Measurements from ENCODE around the gene TBXAS1.

TBXAS1 gene

DNA sequence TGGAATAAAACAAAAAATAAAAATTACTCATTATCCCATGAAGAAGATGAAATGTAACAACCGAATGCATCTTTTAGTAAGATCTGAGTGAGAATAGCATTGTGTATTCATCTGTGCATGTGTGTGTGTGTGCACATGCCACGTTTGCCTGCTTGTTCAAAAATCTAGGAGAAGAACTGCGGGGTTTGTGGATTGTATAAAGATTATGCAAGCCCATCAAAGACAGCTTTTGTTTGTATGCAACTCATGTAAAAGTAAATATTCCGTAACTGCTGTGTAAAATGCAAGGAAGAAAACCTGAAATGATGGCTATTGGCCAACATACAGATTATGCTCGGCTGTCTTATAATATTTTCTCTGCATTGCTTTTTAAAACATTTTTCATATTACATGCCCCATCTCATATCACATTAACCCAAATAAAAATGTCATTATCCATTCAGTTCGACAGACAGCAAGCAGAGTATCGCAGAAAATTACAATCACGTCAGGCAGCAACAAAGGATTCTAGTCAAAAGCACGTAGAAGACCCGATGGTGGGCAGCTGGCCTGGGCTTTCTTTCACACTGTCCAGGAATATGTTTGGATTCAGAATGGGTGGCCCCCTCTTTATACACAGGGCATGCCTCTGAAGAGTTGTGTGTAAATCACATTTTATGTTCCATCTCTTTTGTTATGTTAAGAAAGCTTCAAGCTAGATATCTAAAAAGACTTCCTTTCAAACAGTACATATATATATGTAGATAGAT, 119.7 kb downstream of the TBXAS1 start:
- no peak for DNase-seq (ENCODE audit: low read depth)

DNA sequence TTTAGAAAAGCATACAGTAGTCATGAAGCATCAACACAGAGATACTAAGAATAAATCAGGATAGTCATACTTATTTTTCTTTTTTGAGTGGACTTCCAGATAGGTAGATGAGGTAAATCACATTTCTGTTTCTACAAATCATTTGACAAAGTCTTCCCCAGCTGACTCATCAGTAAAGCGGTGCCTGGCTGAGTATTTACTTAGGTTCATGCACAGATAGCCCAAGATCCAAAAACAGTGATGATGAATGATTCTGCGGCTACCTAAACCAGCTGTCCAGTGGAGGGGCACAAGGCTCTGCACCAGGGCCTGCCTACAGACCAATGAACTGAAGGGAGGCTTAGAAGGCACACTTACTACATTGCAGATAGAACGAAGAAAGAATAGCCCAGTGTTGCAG, 120.6 kb downstream of the TBXAS1 start:
- no peak for DNase-seq (ENCODE audit: low read depth)

DNA sequence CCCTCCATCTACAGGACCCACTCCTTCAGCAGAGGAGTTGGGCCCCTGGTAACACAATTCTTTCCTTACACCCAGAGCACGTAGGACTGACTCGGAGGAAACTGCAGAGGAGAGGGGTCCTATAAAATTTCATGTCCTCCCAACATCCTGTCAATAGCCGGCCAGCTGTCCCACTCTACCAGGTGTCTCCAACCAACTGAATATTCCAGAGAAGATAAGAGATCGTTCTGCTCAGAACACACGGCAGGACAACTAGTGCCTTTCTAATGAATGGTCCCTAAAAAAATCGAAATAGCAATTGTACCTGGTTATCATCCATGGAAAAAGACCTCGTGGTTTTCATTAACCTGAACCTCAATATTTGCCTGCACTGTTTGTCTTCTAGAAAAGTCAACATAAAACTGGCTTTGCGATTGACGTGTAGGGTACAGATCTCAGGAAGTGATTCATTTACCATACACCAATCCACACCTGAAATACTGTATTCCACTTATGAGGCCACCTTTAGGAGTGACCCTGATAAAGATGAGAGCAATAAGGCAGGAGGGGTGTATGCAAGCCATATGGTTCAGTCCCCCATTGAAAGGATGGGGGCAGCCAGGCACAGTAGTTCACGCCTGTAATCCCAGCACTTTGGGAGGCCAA, 121.9 kb downstream of the TBXAS1 start:
- DNase-seq (ENCODE audit: low read depth) = no peak

DNA sequence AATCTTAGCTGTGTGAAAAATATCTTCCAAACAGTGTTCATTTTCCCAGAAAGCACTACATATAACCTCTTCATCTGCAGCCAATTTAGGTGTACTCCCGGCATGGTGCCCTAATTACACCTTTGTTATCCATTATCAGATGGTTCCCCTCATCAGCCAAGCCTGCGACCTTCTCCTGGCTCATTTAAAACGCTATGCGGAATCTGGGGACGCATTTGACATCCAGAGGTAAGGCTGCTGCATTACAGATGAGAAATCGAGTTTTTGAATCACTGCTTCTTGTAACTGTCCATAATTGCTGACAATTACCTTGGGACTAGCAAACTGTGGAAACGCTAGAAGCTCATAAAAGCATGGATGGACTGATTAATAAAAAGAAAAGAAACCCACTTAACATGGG, 124.2 kb downstream of the TBXAS1 start:
- no peak for DNase-seq (ENCODE audit: low read depth)

- DNase-seq (ENCODE audit: low read depth) = no peak
Measured at GRCh38 chr7:139955109-139955820, 126.2 kb downstream of the TBXAS1 start.

- DNase-seq (ENCODE audit: low read depth) = no peak
Measured at GRCh38 chr7:139958599-139959284, 129.7 kb downstream of the TBXAS1 start.

GRCh38 chr7:139959285-139959628, 130.2 kb downstream of the TBXAS1 start:
- no peak for DNase-seq (ENCODE audit: low read depth)

DNA sequence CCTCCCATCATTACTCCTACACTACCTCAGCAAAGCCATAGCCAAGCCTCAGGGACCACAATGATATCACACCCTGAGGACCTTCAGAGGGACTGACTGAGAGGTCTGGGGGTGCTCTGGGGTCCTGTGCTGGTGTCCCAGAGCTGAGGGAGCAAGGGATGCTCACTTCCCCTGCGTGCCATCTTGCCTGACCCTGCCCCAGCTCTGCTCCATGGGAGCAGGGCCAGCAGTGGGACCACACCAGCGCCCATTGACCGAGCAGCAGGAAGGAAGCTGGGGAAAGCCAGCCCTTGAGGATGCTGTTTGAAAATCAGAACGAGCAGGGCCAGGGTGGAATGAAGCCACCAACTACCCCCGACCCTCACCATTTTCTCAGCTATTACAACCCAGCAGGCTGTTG, 130.7 kb downstream of the TBXAS1 start:
- no peak for DNase-seq (ENCODE audit: low read depth)

- DNase-seq (ENCODE audit: low read depth) = no peak
Measured at GRCh38 chr7:139960157-139960556, 131.1 kb downstream of the TBXAS1 start.

DNA sequence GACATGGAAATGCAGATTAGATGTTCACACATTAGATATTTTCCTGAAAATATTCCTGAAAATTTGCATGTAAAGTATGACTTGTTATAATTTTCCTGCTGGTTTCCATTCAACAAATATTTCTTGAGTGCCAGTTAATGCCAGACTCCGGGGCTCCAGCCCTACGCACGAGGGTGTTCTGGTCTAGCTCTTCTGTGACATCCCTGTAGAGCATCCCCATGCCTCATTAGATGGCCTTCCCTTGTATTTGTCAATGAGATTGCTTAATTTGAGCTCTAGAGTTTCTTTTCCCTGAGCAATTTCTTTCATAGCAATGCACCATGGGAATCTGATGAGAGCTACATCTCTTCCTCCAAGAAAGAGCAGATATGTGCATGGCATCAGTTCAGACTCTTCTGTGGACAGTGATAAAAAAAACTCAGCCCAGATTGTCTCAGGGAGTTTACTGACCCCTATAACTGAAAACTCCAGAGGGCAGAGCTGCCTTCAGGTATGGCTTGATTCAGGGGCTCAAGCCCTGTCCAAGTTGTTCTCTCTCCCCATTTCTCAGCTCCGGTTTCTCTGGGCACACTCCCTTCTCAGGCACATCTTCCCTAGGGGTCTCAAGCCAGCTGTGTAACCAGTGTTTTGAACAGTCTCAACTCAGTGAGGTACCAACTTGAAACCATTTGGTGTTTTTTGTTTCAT, 137.0 kb downstream of the TBXAS1 start:
- no peak for DNase-seq (ENCODE audit: low read depth)

DNA sequence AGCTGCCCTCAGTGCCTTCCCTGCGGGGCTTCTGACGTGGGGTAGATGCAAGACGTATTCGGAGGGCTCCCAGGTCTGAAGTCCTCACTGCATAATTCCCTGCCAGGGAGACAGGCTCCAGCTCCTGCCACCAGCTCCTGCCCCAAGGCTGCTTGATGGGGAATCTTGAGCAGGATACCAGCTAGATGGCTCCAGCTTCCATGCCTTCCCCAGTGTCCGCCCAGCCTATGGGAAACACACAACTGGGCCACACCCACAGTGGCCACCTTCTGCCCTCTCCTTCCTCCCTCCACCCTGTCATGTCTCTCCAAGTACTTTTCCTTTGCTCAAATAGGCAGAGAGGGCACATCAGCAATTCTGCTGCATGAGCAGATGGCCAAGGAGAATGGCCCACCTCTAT, 137.9 kb downstream of the TBXAS1 start:
- DNase-seq (ENCODE audit: low read depth) = no peak

DNA sequence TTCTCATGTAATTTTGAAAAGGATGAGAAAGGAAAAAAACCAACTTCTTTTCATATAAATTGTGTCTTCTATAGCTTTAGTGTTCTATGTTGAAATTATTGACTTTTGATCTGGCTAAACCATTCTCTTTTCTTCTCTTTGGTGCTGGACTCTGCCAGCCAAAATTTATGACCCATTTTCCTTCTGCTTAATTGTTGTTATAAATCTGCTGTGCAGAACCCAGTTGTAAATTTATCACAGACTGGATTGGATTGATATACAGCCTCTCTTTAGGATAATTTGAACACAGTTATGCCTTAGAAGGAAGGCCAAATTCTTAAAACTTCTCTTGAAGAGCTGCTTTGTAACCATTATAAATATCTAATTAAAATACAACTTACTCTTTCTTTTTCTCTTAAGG, 139.9 kb downstream of the TBXAS1 start:
- DNase-seq (ENCODE audit: low read depth) = no peak

GRCh38 chr7:139972029-139972428, 143.0 kb downstream of the TBXAS1 start:
- no peak for DNase-seq (ENCODE audit: low read depth)

- DNase-seq (ENCODE audit: low read depth) = no peak
Measured at GRCh38 chr7:139973101-139974050, 144.3 kb downstream of the TBXAS1 start.

DNA sequence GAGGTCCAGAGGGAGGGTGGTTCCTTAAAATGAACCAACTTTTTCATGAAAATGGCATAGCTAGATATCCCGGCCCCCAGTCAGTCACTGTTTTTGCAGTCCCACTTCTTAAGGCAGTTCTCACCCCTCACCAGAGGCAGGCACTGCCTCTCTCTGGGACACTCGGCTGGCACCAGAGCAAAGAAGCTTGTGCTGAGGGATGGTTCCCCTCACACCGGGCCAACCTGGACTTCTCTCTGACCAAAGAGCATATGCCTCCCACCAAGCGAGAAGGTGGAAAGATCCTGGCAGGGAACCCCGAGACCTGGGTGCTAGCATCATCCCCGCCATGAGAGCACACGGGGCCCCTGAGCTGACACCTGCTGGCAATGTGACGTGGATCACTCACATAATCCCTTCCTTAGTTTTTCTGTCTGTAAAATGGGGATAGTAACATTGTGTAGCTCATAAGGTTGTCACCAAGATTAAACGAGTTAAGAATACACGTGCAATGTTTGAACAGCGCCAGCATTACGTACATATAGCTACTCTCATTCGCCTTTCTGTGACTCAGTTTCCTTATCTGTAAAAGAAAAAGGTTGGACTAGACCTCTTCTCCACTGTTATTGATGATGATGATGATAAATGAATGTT, 145.2 kb downstream of the TBXAS1 start:
- no peak for DNase-seq (ENCODE audit: low read depth)

DNA sequence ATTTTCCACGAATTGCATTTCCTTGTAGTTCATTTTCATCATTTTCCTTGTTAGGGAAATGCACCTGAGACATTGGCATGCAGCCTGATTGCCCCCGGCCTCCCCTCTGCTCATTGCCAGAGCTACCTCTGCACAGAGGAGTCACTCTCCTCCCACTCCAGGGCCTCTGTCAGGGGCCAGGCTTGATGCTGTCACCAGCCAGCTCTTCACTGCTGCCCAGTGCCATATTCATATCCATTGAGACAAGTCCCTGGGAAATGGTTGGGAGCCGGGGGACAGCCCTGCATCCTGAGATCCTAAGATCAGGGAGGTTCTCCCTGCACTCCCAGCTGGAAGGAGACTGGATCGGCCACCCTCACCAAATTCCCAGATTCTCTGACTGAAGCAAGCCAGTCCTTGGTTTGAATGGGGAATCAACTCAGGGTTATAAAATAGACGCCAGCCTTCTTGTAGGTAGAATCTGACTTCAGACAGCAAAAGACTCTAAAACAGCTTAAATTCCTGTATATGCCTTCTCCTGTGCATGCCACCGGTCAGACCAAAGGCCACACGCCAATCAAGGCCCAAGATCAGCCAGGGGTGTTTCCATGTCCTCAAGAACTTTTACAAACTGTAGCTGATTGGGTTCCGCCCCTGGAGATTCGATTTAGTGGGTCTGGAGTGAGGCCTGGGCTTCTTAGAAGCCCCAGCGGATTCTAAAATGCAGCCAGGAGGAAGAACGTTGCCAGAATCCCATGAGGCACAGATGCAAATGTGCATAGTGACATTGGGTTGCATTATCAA, 147.2 kb downstream of the TBXAS1 start:
- no peak for DNase-seq (ENCODE audit: low read depth)

DNA sequence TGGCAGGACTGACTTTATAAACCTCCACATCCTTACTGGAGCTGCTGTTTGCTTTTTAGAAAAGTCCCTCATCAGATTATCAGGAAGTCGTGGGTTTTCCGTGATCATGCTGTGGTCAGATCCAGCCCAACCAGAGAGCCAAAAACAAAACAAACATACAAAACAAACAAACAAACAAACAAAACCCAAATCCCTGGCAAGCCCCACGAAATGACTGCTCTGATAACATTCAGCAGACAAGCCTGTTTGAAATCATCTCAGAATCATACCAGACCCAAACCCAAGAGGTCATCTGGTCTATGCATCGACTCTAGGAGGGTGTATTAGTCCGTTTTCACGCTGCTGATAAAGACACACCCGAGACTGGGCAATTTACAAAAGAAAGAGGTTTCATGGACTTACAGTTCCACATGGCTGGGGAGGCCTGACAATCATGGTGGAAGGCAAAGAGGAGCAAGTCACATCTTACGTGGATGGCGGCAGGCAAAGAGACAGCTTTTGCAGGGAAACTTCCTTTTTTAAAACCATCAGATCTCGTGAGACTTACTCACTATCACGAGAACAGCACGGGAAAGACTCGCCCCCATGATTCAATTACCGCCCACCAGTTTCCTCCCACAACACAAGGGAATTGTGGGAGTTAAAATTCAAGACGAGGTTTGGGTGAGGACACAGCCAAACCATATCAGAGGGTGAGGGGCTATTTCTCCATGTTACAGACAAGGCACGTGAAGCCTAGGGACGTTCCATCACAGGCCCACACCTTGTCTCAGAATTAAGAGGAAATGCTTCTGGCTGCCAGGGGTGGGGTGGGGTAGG, 148.0 kb downstream of the TBXAS1 start:
- peak; percentile 17 for DNase-seq (ENCODE audit: low read depth)

DNA sequence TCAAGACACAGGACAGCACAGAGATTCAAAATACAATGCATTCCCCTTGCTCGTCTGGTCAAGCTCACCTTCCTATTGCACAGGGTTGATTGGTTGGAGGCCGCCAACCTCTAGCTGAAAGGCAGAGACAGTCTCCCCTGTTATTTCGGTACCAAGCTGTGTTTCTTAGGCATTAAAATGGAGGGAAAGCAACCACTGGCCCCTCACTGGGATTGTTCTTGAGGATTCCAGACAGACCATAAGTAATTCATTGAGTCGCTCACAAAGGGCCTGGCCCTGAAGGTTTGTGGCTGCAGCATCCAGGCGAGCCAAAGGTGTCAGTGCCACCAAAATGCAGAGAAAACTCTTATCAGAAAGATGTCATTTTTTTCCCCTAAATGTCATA, 152.4 kb downstream of the TBXAS1 start:
- no peak for DNase-seq (ENCODE audit: low read depth)

All from CMK (cell line).